GM19193 (cell line): ENCODE data around the gene C9orf85.

Experiments
- POLR2A ChIP-seq: IDR thresholded peaks from 4 replicates; pipeline ENCODE4 v1.6.1; 2011; ENCODE audit not compliant: insufficient read depth, insufficient read length; ENCODE audit errors: extremely low read depth

The C9orf85 gene

GRCh38 chr9:71911061-71911907 is at the start of gene C9orf85, which contains the start of gene ABHD17B:
TSS of gene C9orf85 (plus strand) at chr9:71911639. CDS start at chr9:71911735, 96 bp downstream.
TSS of gene ABHD17B (minus strand) at chr9:71911193. CDS start at chr9:71875080, 36,113 bp downstream.
- TF ChIP-seq POLR2A: peak; percentile 98

GRCh38 chr9:71863631-71864030 is 47.8 kb upstream of the C9orf85 start:
- TF ChIP-seq POLR2A: no peak

- no peak for TF ChIP-seq POLR2A
These were observed 36.1 kb upstream of the C9orf85 start for GRCh38 chr9:71875345-71875744.

- no peak for TF ChIP-seq POLR2A
These were observed 35.3 kb upstream of the C9orf85 start for GRCh38 chr9:71876106-71876505.

GRCh38 chr9:71876829-71877228 is 34.6 kb upstream of the C9orf85 start:
- no peak for TF ChIP-seq POLR2A

GRCh38 chr9:71878327-71879274 is 32.8 kb upstream of the C9orf85 start:
- no peak for TF ChIP-seq POLR2A

GRCh38 chr9:71879644-71880174 is 31.7 kb upstream of the C9orf85 start:
- TF ChIP-seq POLR2A: no peak

- TF ChIP-seq POLR2A: no peak
These were observed 27.4 kb upstream of the C9orf85 start for GRCh38 chr9:71884005-71884404.

- no peak for TF ChIP-seq POLR2A
These were observed 26.0 kb upstream of the C9orf85 start for GRCh38 chr9:71885467-71885866.

- no peak for TF ChIP-seq POLR2A
These were observed 25.4 kb upstream of the C9orf85 start for GRCh38 chr9:71886015-71886414.

- TF ChIP-seq POLR2A: no peak
These were observed 24.9 kb upstream of the C9orf85 start for GRCh38 chr9:71886541-71886940.

- no peak for TF ChIP-seq POLR2A
These were observed 24.1 kb upstream of the C9orf85 start for GRCh38 chr9:71887362-71887761.

- no peak for TF ChIP-seq POLR2A
These were observed 21.3 kb upstream of the C9orf85 start for GRCh38 chr9:71890042-71890679.

- TF ChIP-seq POLR2A: no peak
These were observed 19.8 kb upstream of the C9orf85 start for GRCh38 chr9:71891557-71892189.
